Measurements from ENCODE around the gene GNAQ.
"Not testable (repeated sequence)": the region's sequence is repeated elsewhere in the genome, so short reads cannot be mapped to it uniquely, and the experiment has no call there.

GNAQ gene

DNA sequence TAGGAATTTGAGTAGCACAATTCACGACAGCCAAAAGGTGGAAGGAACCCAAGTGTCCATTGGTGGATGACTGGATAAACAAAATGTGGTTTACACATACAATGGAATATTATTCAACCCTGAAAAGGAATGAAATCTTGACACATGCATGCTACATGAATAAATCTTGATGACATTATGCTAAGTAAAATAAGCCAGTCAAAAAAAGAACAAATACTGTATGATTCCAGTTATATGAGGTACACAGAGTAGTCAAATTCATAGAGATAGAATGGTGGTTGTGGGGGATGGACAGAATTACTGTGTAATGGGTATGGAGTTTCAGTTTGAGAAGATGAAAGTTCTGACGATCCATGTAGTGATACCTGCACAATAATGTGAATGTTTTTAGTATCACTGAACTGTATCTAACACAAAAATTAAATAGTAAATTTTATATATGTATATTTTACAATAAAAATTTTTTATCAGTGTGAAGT is 265.8 kb downstream of the GNAQ start:
- H3K27me3 ChIP-seq (ENCODE audit: insufficient read depth, low read length): no peaks in the 10 kb centered on the region
- no peak overlapping the region for H3K4me3 ChIP-seq (ENCODE audit: low read depth, low read length)
- H3K27ac ChIP-seq (ENCODE audit: low read depth, low read length): no peak overlapping the region
- H3K79me2 ChIP-seq (ENCODE audit: control insufficient read depth, insufficient read depth, low read length, unreplicated experiment): no peaks in the 10 kb centered on the region
- no peaks in the 10 kb centered on the region for H3K36me3 ChIP-seq (ENCODE audit: insufficient read depth, low read length)
- H3K4me1 ChIP-seq (ENCODE audit: control insufficient read depth, insufficient read depth, low read length, unreplicated experiment): no peaks in the 10 kb centered on the region
- H2AFZ ChIP-seq (ENCODE audit: low read length, unreplicated experiment): no peak overlapping the region

DNA sequence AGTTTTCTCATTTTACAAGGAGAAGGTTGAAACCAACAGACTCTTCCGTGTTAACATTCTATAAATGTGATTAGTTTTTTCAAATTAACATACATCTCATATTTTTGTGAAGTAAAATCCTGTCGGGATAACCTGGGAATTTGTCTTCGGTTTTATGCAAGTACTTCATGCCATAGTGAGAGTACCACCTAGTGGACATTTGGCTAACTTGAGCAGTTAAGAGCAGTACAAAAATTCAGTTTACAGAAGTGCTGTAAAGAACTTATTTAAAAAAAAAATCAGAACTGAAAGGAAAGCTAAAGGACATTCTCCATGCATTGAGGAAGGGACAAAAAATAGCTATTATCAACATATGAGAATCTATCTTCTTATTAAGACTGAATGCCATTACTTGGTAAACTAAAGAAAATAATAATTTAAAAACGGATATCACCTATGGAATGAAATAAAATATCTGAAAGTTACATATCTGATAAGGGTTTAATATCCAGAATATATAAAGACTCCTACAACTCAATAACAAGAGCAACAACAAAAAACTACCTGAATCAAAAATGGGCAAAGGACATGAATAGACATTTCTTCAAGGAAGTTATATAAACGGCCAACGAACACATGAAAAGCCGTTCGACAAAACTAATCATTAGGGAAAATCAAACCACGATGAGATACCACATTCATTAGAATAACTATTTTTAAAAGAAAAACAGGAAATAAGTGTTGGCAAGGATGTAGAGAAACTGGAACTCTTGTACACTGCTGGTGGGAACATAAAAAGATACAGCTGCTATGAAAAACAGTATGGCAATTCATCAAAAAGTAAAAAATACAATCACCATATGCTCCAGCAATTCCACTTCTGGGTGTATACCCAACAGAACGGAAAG is 266.5 kb downstream of the GNAQ start:
- Histone ChIP-seq H3K27ac (ENCODE audit: low read depth, low read length) (no peak overlapping the region), H2AFZ (ENCODE audit: low read length, unreplicated experiment) (no peak overlapping the region), H3K79me2 (ENCODE audit: control insufficient read depth, insufficient read depth, low read length, unreplicated experiment) (no peaks in the 10 kb centered on the region), H3K27me3 (ENCODE audit: insufficient read depth, low read length) (no peaks in the 10 kb centered on the region), H3K36me3 (ENCODE audit: insufficient read depth, low read length) (no peaks in the 10 kb centered on the region), H3K4me1 (ENCODE audit: control insufficient read depth, insufficient read depth, low read length, unreplicated experiment) (no peaks in the 10 kb centered on the region), H3K4me3 (ENCODE audit: low read depth, low read length) (no peak overlapping the region)

DNA sequence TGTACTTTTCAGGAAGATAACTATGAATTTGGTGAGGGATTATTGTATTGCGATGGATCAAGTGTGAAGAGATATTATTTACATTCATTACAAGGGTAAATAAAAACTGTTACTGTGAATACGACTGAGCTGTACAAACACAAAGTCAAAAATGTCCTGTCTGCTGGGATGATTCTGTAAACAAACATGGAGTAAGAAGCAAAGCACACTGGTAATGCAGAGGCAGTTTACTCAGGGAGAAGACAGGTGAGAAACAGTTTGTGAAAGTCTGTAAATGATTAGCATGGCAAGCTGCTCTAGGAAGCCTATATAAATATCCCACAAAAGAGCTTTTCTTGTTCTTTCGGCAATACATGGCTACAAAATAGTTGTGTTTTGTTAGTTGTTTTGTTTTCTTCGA is 268.0 kb downstream of the GNAQ start:
- Histone ChIP-seq H3K36me3 (ENCODE audit: insufficient read depth, low read length) (no peaks in the 10 kb centered on the region), H3K79me2 (ENCODE audit: control insufficient read depth, insufficient read depth, low read length, unreplicated experiment) (no peaks in the 10 kb centered on the region), H3K27me3 (ENCODE audit: insufficient read depth, low read length) (no peaks in the 10 kb centered on the region), H3K4me3 (ENCODE audit: low read depth, low read length) (no peak overlapping the region), H2AFZ (ENCODE audit: low read length, unreplicated experiment) (no peak overlapping the region), H3K4me1 (ENCODE audit: control insufficient read depth, insufficient read depth, low read length, unreplicated experiment) (no peaks in the 10 kb centered on the region), H3K27ac (ENCODE audit: low read depth, low read length) (no peak overlapping the region)

DNA sequence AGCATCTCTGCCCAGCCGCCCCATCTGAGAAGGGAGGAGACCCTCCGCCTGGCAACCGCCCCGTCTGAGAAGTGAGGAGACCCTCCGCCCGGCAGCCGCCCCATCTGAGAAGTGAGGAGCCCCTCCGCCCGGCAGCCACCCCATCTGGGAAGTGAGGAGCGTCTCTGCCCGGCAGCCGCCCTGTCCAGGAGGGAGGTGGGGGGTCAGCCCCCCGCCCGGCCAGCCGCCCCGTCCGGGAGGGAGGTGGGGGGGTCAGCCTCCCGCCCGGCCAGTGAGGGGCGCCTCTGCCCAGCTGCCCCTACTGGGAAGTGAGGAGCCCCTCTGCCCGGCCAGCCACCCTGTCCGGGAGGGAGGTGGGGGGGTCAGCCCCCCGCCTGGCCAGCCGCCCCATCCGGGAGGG is 270.7 kb downstream of the GNAQ start:
- not testable (repeated sequence) for H3K27ac ChIP-seq (ENCODE audit: low read depth, low read length); H3K27me3 ChIP-seq (ENCODE audit: insufficient read depth, low read length); H2AFZ ChIP-seq (ENCODE audit: low read length, unreplicated experiment); H3K4me1 ChIP-seq (ENCODE audit: control insufficient read depth, insufficient read depth, low read length, unreplicated experiment); H3K79me2 ChIP-seq (ENCODE audit: control insufficient read depth, insufficient read depth, low read length, unreplicated experiment); H3K4me3 ChIP-seq (ENCODE audit: low read depth, low read length)
- H3K36me3 ChIP-seq (ENCODE audit: insufficient read depth, low read length): peaks cover 20% of the 10 kb centered on the region

DNA sequence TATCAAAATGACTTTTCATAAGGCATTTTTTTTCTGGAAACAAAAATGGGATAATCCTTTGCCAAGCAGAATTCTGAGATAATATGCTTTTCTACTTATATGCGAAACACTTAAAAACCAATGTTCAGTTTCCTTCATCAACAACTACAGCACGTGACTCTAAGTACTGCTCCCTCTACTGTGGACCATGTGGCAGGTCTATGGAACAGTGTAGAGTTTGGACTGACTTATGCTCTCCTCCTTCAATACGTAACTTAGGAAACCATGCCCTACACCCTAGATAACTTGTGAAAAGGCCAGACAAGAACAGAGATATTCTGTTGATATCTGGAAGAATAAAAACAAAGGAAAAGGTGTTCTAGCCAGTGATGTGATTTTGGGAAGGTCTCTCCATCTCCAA is 272.2 kb downstream of the GNAQ start:
- no peak overlapping the region for H3K4me3 ChIP-seq (ENCODE audit: low read depth, low read length)
- peaks cover 6% of the 10 kb centered on the region for H3K79me2 ChIP-seq (ENCODE audit: control insufficient read depth, insufficient read depth, low read length, unreplicated experiment)
- H2AFZ ChIP-seq (ENCODE audit: low read length, unreplicated experiment): no peak overlapping the region
- peaks cover 3% of the 10 kb centered on the region for H3K4me1 ChIP-seq (ENCODE audit: control insufficient read depth, insufficient read depth, low read length, unreplicated experiment)
- H3K36me3 ChIP-seq (ENCODE audit: insufficient read depth, low read length): peaks cover 20% of the 10 kb centered on the region
- no peaks in the 10 kb centered on the region for H3K27me3 ChIP-seq (ENCODE audit: insufficient read depth, low read length)
- H3K27ac ChIP-seq (ENCODE audit: low read depth, low read length): no peak overlapping the region

DNA sequence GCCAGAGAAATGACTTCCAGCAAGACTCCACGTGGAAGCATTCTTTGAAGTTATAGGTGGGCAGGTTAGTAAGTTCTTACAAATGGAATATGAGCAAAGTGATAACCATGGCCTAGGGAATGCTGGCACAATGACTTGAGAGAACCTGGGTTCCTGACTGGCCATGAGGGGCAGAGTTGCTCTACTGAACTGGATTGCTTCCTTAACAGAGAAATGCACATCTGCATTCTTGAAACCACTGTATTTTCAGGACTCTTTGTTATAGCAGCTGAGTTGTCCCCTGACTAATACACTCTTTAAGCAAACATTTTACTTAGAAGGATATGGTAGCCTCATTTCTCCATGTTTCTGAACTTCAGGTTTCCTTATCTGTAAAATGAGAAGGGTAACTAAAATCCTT is 275.2 kb downstream of the GNAQ start:
- H3K27ac ChIP-seq (ENCODE audit: low read depth, low read length): no peak overlapping the region
- H3K36me3 ChIP-seq (ENCODE audit: insufficient read depth, low read length): peaks cover 22% of the 10 kb centered on the region
- no peak overlapping the region for H3K4me3 ChIP-seq (ENCODE audit: low read depth, low read length)
- H3K79me2 ChIP-seq (ENCODE audit: control insufficient read depth, insufficient read depth, low read length, unreplicated experiment): peaks cover 6% of the 10 kb centered on the region
- H3K4me1 ChIP-seq (ENCODE audit: control insufficient read depth, insufficient read depth, low read length, unreplicated experiment): peaks cover 22% of the 10 kb centered on the region
- H2AFZ ChIP-seq (ENCODE audit: low read length, unreplicated experiment): no peak overlapping the region
- H3K27me3 ChIP-seq (ENCODE audit: insufficient read depth, low read length): no peaks in the 10 kb centered on the region

DNA sequence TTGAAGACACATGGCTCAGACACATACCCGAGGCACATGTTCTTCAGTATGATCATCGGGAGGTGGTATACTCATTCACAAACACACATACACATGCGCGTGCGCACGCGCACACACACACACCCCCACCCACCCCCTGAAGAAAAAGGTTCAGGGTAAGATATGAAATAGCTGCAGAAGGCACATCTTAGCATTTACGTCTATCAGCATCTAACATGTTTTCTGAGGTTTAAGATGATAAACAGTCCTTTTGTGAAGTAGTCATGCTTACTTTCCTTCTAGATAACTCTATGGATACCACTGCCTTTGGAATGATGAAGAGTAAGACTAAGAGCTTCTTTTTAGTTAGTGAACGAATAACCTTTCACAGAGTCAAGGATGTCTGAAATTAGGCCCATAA is 278.4 kb downstream of the GNAQ start:
- H3K36me3 ChIP-seq (ENCODE audit: insufficient read depth, low read length): peaks cover 22% of the 10 kb centered on the region
- H3K4me3 ChIP-seq (ENCODE audit: low read depth, low read length): no peak overlapping the region
- H3K27ac ChIP-seq (ENCODE audit: low read depth, low read length): peak overlapping the region; percentile 53
- no peaks in the 10 kb centered on the region for H3K27me3 ChIP-seq (ENCODE audit: insufficient read depth, low read length)
- H3K79me2 ChIP-seq (ENCODE audit: control insufficient read depth, insufficient read depth, low read length, unreplicated experiment): peaks cover 12% of the 10 kb centered on the region
- H3K4me1 ChIP-seq (ENCODE audit: control insufficient read depth, insufficient read depth, low read length, unreplicated experiment): peaks cover 43% of the 10 kb centered on the region
- no peak overlapping the region for H2AFZ ChIP-seq (ENCODE audit: low read length, unreplicated experiment)

DNA sequence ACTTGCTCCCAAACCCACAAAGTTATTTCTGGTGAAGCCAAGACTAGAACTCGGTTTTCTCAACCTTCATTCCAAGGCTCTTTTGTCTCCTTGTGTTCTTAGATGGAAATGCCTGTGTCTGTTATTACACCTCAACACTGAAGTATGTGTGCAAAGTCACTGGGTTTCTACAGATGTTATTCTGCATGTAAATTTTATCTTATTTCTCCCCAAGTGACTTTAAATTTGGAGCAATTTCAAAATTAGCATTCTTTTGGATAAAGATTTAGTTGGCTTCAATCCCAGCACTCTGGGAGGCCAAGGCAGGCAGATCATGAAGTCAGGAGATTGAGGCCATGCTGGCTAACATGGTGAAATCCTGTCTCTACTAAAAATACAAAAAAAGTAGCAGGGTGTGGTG is 279.1 kb downstream of the GNAQ start:
- no peak overlapping the region for H2AFZ ChIP-seq (ENCODE audit: low read length, unreplicated experiment)

DNA sequence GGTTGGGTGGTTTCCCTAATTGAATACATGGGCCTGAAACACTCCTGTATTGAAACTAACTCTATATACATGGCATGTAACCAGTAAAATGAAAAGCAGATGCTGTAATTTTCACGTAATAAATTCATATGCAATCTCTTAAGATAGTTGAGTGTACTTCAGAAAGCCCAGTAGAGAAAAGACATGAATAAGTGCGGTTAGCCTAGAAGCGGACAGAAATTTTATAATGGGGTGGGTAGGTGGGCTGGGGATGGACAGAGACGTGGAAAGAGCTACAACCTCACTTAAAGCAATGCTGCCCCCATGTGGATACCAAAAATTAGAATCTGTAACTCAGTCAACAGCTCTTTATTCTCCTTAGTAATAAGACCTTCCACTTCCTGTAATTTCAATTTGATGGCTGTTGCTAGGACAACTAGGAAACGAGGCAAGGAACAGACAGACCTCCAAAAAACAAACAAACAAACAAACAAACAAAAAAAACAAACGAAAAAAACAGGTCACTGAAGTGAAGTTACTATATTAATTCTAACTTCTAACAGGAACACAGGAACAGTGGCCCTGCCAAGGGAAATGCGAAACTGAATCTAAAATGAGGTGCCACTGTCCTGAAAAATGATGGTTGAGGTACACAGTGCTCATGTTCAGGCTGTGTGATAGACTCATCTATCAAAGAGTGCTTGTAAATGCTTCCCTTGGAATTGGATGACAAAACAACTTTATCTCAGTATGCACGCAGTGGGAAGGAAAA is 280.1 kb downstream of the GNAQ start:
- H3K27ac ChIP-seq (ENCODE audit: low read depth, low read length): peak overlapping the region; percentile 53
- peaks cover 8% of the 10 kb centered on the region for H3K36me3 ChIP-seq (ENCODE audit: insufficient read depth, low read length)
- H3K79me2 ChIP-seq (ENCODE audit: control insufficient read depth, insufficient read depth, low read length, unreplicated experiment): peaks cover 12% of the 10 kb centered on the region
- peak overlapping the region; percentile 29; the same call in 1 of the 2 replicates for H3K4me3 ChIP-seq (ENCODE audit: low read depth, low read length)
- H3K27me3 ChIP-seq (ENCODE audit: insufficient read depth, low read length): no peaks in the 10 kb centered on the region
- no peak overlapping the region for H2AFZ ChIP-seq (ENCODE audit: low read length, unreplicated experiment)
- peaks cover 46% of the 10 kb centered on the region for H3K4me1 ChIP-seq (ENCODE audit: control insufficient read depth, insufficient read depth, low read length, unreplicated experiment)

More for the DNA sequence above, 279.1 kb downstream of the GNAQ start:
- H3K79me2 ChIP-seq (ENCODE audit: control insufficient read depth, insufficient read depth, low read length, unreplicated experiment): peaks cover 12% of the 10 kb centered on the region
- H3K27me3 ChIP-seq (ENCODE audit: insufficient read depth, low read length): no peaks in the 10 kb centered on the region
- peaks cover 44% of the 10 kb centered on the region for H3K4me1 ChIP-seq (ENCODE audit: control insufficient read depth, insufficient read depth, low read length, unreplicated experiment)
- H3K36me3 ChIP-seq (ENCODE audit: insufficient read depth, low read length): peaks cover 17% of the 10 kb centered on the region
- peak overlapping the region; percentile 53 for H3K27ac ChIP-seq (ENCODE audit: low read depth, low read length)
- H3K4me3 ChIP-seq (ENCODE audit: low read depth, low read length): no peak overlapping the region

DNA sequence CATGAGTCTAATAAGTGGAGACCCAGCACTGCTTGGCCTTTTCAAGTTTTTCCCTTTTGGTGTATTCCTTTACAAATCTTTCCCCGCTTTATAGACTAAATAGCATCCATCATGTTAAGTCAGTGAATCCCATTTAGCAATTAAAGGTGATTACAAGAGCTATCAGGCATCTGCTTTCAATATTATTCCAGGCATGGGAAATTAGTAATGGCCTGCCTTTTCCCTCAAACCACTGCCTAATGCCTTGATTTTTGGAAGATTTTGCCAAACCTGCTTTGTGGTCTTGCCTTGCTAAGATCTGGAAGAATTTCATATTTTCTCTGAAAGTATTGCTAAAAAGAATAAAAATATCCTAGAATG is 280.6 kb downstream of the GNAQ start:
- Histone ChIP-seq H3K4me1 (ENCODE audit: control insufficient read depth, insufficient read depth, low read length, unreplicated experiment) (peaks cover 46% of the 10 kb centered on the region), H2AFZ (ENCODE audit: low read length, unreplicated experiment) (no peak overlapping the region), H3K4me3 (ENCODE audit: low read depth, low read length) (peak overlapping the region; percentile 29; the same call in 1 of the 2 replicates), H3K79me2 (ENCODE audit: control insufficient read depth, insufficient read depth, low read length, unreplicated experiment) (peaks cover 12% of the 10 kb centered on the region), H3K36me3 (ENCODE audit: insufficient read depth, low read length) (peaks cover 3% of the 10 kb centered on the region; the same call in 1 of the 2 replicates), H3K27ac (ENCODE audit: low read depth, low read length) (peak overlapping the region; percentile 53), H3K27me3 (ENCODE audit: insufficient read depth, low read length) (no peaks in the 10 kb centered on the region)

Measured in ACC112 (cell line).